COLO668 (cell line): Measurements from ENCODE around the gene INPP5A.
"Not testable (repeated sequence)": the region's sequence is repeated elsewhere in the genome, so short reads cannot be mapped to it uniquely, and the experiment has no call there.

ENCODE experiments used
- DNase-seq: peaks from one replicate; lab custom pipeline; 2025; ENCODE audit not compliant: unreplicated experiment; lab: John Stamatoyannopoulos, UW

INPP5A gene

GRCh38 chr10:132593389-132593788, 55.8 kb downstream of the INPP5A start:
- no peak for DNase-seq

- no peak for DNase-seq
Measured at GRCh38 chr10:132593900-132594876, 56.6 kb downstream of the INPP5A start.

- DNase-seq: no peak
Measured at GRCh38 chr10:132595021-132595420, 57.4 kb downstream of the INPP5A start.

- DNase-seq: no peak
Measured at GRCh38 chr10:132595854-132596253, 58.3 kb downstream of the INPP5A start.

GRCh38 chr10:132596742-132597279, 59.2 kb downstream of the INPP5A start:
- no peak for DNase-seq

- no peak for DNase-seq
Measured at GRCh38 chr10:132597654-132598053, 60.1 kb downstream of the INPP5A start.

GRCh38 chr10:132599023-132599618, 61.5 kb downstream of the INPP5A start:
- not testable (repeated sequence) for DNase-seq

- no peak for DNase-seq
Measured at GRCh38 chr10:132599732-132600131, 62.1 kb downstream of the INPP5A start.

GRCh38 chr10:132600416-132600815, 62.8 kb downstream of the INPP5A start:
- no peak for DNase-seq

- DNase-seq: no peak
Measured at GRCh38 chr10:132601567-132601966, 64.0 kb downstream of the INPP5A start.

GRCh38 chr10:132602614-132603013, 65.0 kb downstream of the INPP5A start:
- no peak for DNase-seq

- no peak for DNase-seq
Measured at GRCh38 chr10:132603851-132604533, 66.4 kb downstream of the INPP5A start.

- no peak for DNase-seq
Measured at GRCh38 chr10:132604686-132605085, 67.1 kb downstream of the INPP5A start.

GRCh38 chr10:132605390-132605789, 67.8 kb downstream of the INPP5A start:
- DNase-seq: no peak

- no peak for DNase-seq
Measured at GRCh38 chr10:132606031-132606491, 68.5 kb downstream of the INPP5A start.

GRCh38 chr10:132606536-132607316, 69.1 kb downstream of the INPP5A start:
- DNase-seq: peak; percentile 32

GRCh38 chr10:132607491-132607890, 69.9 kb downstream of the INPP5A start:
- no peak for DNase-seq

GRCh38 chr10:132607961-132608495, 70.4 kb downstream of the INPP5A start:
- no peak for DNase-seq

- DNase-seq: no peak
Measured at GRCh38 chr10:132608511-132609195, 71.1 kb downstream of the INPP5A start.

- no peak for DNase-seq
Measured at GRCh38 chr10:132609211-132609610, 71.6 kb downstream of the INPP5A start.
